Neural cell (in vitro differentiated cells): Measurements from ENCODE around the gene TMPRSS4. TPM values are rescaled to one million over a fixed set of nuclear protein-coding genes. Genes with fewer than 3 reads are reported as not detected.

ENCODE experiments used
- H2AFZ ChIP-seq: fragments of 200-600, 300-800 bp; sonication (generic), shearing (Covaris generic); 2 replicates; pipeline ENCODE4 v1.6.0; 2014; ENCODE audit warnings: low read depth, mild to moderate bottlenecking, antibody characterized with exemption, low read length, moderate library complexity
- H3F3A ChIP-seq: fragments of 200-600 bp; shearing (Covaris generic); 2 replicates; pipeline ENCODE4 v1.6.1; 2016; ENCODE audit warnings: mild to moderate bottlenecking, moderate library complexity, mixed read lengths, antibody characterized with exemption, low read length; ENCODE audit not compliant: insufficient read depth, poor library complexity, severe bottlenecking
- H3K27ac ChIP-seq: fragments of 200-600, 300-800 bp; sonication (generic), shearing (Covaris generic); 2 replicates; pipeline ENCODE4 v1.5.1; 2014; ENCODE audit warnings: mild to moderate bottlenecking, low read length, moderate library complexity
- H3K27me3 ChIP-seq: fragments of 300-800, 200-600 bp; sonication (generic), shearing (Covaris generic); 2 replicates; pipeline ENCODE4 v1.6.0; 2014; ENCODE audit warnings: mild to moderate bottlenecking, low read depth, low read length, moderate library complexity; ENCODE audit not compliant: insufficient read depth
- H3K36me3 ChIP-seq: fragments of 300-800, 200-600 bp; sonication (generic), shearing (Covaris generic); 2 replicates; pipeline ENCODE4 v1.5.1; 2014; ENCODE audit warnings: mild to moderate bottlenecking, antibody characterized with exemption, low read length, moderate library complexity; ENCODE audit not compliant: insufficient read depth
- H3K4me2 ChIP-seq: fragments of 300-800, 200-600 bp; sonication (generic), shearing (Covaris generic); 2 replicates; pipeline ENCODE4 v1.6.0; 2014; ENCODE audit warnings: mild to moderate bottlenecking, low read length
- H3K4me3 ChIP-seq: fragments of 300-800, 200-600 bp; sonication (generic), shearing (Covaris generic); 2 replicates; pipeline ENCODE4 v1.5.1; 2014; ENCODE audit warnings: mild to moderate bottlenecking, low read length, moderate library complexity
- H3K79me2 ChIP-seq: fragments of 200-600 bp; shearing (Covaris generic); replicated peaks from 2 replicates; pipeline ENCODE4 v1.6.0; 2014; ENCODE audit warnings: mild to moderate bottlenecking, low read length, moderate library complexity; ENCODE audit not compliant: insufficient read depth
- H3K9ac ChIP-seq: fragments of 300-800, 200-600 bp; sonication (generic), shearing (Covaris generic); 2 replicates; pipeline ENCODE4 v1.6.1; 2016; ENCODE audit warnings: mild to moderate bottlenecking, low read length, mixed read lengths
- H3K9me2 ChIP-seq: fragments of 200-600 bp; shearing (Covaris generic); 2 replicates; pipeline ENCODE4 v1.6.1; 2016; ENCODE audit warnings: mild to moderate bottlenecking, low read length, mixed read lengths; ENCODE audit not compliant: insufficient read depth
- H3K9me3 ChIP-seq: fragments of 200-600, 300-800 bp; sonication (generic), shearing (Covaris generic); 2 replicates; pipeline ENCODE4 v1.6.1; 2016; ENCODE audit warnings: mild to moderate bottlenecking, mixed run types, low read length, moderate library complexity, mixed read lengths
- H4K20me1 ChIP-seq: fragments of 200-600 bp; shearing (Covaris generic); 2 replicates; pipeline ENCODE4 v1.6.1; 2016; ENCODE audit warnings: mild to moderate bottlenecking, mixed run types; ENCODE audit not compliant: insufficient read depth
- EP300 ChIP-seq: fragments of 450-650 bp; conservative IDR thresholded peaks from 2 replicates; pipeline ENCODE4 v1.6.1; 2014; ENCODE audit warnings: antibody characterized with exemption, mild to moderate bottlenecking, moderate library complexity; ENCODE audit not compliant: poor library complexity, severe bottlenecking
- EZH2 ChIP-seq: fragments of 200-600, 300-800 bp; shearing (Covaris generic), sonication (generic); IDR thresholded peaks from 2 replicates; pipeline ENCODE4 v1.6.1; 2014; ENCODE audit warnings: antibody characterized with exemption, low read length, borderline replicate concordance, mild to moderate bottlenecking; ENCODE audit not compliant: insufficient read depth, poor library complexity, severe bottlenecking
- MXI1 ChIP-seq: fragments of 450-650 bp; conservative IDR thresholded peaks from 2 replicates; pipeline ENCODE4 v1.6.1; 2014; ENCODE audit warnings: antibody characterized with exemption, mild to moderate bottlenecking; ENCODE audit not compliant: poor library complexity, severe bottlenecking
- POLR2AphosphoS5 ChIP-seq: IDR thresholded peaks from 2 replicates; pipeline ENCODE4 v1.6.1; 2012
- RAD21 ChIP-seq: fragments of 450-650 bp; conservative IDR thresholded peaks from 2 replicates; pipeline ENCODE4 v1.6.1; 2014; ENCODE audit warnings: antibody characterized with exemption, mild to moderate bottlenecking, moderate library complexity
- SMC3 ChIP-seq: fragments of 450-650 bp; conservative IDR thresholded peaks from 2 replicates; pipeline ENCODE4 v1.6.1; 2014; ENCODE audit warnings: antibody characterized with exemption, mild to moderate bottlenecking, moderate library complexity; ENCODE audit not compliant: poor library complexity
- TAF1 ChIP-seq: IDR thresholded peaks from 2 replicates; pipeline ENCODE4 v1.6.1; 2012; ENCODE audit warnings: low read depth
- polyA plus RNA-seq: library from polyadenylated mRNA; depleted of rRNA; stranded (reverse); fragments of >200 nt; gene quantifications from 2 replicates; pipeline ENCODE4 v1.2.3, GENCODE V29; 2014
- TF ChIP-seq, protein P1 (sequence below): fragments of 450-650 bp; IDR thresholded peaks from 2 replicates; pipeline ENCODE4 v1.5.1; 2014; ENCODE audit warnings: antibody characterized with exemption, mild to moderate bottlenecking, moderate library complexity; ENCODE audit not compliant: poor library complexity, severe bottlenecking
- TF ChIP-seq, protein P2 (sequence below): IDR thresholded peaks from 2 replicates; pipeline ENCODE4 v1.6.1; 2012; ENCODE audit warnings: borderline replicate concordance

Gene TMPRSS4
- polyA plus RNA-seq, 1 donor from 2014 or later: not detected

DNA sequence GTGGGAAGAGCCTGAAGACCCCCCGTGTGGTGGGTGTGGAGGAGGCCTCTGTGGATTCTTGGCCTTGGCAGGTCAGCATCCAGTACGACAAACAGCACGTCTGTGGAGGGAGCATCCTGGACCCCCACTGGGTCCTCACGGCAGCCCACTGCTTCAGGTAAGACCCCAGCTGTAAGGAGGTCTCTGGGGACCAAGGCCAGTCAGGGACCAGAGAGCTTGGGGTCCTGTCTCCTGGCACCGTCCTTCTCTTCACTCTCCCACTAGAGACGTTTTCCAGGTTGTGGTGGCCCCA lies 34.8 kb downstream of the TMPRSS4 start:
- H3K9ac ChIP-seq: no peak overlapping the region
- H4K20me1 ChIP-seq: no peaks in the 10 kb centered on the region
- H2AFZ ChIP-seq: no peak overlapping the region
- no peak overlapping the region for H3K27ac ChIP-seq
- no peak overlapping the region for H3K4me3 ChIP-seq
- no peaks in the 10 kb centered on the region for H3K79me2 ChIP-seq
- TF ChIP-seq EP300 (no peak), MXI1 (no peak), RAD21 (no peak), POLR2AphosphoS5 (no peak), SMC3 (no peak), EZH2 (no peak), TAF1 (no peak)
- TF ChIP-seq, protein P1, sequence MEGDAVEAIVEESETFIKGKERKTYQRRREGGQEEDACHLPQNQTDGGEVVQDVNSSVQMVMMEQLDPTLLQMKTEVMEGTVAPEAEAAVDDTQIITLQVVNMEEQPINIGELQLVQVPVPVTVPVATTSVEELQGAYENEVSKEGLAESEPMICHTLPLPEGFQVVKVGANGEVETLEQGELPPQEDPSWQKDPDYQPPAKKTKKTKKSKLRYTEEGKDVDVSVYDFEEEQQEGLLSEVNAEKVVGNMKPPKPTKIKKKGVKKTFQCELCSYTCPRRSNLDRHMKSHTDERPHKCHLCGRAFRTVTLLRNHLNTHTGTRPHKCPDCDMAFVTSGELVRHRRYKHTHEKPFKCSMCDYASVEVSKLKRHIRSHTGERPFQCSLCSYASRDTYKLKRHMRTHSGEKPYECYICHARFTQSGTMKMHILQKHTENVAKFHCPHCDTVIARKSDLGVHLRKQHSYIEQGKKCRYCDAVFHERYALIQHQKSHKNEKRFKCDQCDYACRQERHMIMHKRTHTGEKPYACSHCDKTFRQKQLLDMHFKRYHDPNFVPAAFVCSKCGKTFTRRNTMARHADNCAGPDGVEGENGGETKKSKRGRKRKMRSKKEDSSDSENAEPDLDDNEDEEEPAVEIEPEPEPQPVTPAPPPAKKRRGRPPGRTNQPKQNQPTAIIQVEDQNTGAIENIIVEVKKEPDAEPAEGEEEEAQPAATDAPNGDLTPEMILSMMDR: no peak
- TF ChIP-seq, protein P2, sequence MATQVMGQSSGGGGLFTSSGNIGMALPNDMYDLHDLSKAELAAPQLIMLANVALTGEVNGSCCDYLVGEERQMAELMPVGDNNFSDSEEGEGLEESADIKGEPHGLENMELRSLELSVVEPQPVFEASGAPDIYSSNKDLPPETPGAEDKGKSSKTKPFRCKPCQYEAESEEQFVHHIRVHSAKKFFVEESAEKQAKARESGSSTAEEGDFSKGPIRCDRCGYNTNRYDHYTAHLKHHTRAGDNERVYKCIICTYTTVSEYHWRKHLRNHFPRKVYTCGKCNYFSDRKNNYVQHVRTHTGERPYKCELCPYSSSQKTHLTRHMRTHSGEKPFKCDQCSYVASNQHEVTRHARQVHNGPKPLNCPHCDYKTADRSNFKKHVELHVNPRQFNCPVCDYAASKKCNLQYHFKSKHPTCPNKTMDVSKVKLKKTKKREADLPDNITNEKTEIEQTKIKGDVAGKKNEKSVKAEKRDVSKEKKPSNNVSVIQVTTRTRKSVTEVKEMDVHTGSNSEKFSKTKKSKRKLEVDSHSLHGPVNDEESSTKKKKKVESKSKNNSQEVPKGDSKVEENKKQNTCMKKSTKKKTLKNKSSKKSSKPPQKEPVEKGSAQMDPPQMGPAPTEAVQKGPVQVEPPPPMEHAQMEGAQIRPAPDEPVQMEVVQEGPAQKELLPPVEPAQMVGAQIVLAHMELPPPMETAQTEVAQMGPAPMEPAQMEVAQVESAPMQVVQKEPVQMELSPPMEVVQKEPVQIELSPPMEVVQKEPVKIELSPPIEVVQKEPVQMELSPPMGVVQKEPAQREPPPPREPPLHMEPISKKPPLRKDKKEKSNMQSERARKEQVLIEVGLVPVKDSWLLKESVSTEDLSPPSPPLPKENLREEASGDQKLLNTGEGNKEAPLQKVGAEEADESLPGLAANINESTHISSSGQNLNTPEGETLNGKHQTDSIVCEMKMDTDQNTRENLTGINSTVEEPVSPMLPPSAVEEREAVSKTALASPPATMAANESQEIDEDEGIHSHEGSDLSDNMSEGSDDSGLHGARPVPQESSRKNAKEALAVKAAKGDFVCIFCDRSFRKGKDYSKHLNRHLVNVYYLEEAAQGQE: no peak
- no peaks in the 10 kb centered on the region for H3K9me2 ChIP-seq
- no peaks in the 10 kb centered on the region for H3K9me3 ChIP-seq
- no peaks in the 10 kb centered on the region for H3K36me3 ChIP-seq
- no peak overlapping the region for H3K4me2 ChIP-seq
- no peaks in the 10 kb centered on the region for H3F3A ChIP-seq
- no peaks in the 10 kb centered on the region for H3K27me3 ChIP-seq

DNA sequence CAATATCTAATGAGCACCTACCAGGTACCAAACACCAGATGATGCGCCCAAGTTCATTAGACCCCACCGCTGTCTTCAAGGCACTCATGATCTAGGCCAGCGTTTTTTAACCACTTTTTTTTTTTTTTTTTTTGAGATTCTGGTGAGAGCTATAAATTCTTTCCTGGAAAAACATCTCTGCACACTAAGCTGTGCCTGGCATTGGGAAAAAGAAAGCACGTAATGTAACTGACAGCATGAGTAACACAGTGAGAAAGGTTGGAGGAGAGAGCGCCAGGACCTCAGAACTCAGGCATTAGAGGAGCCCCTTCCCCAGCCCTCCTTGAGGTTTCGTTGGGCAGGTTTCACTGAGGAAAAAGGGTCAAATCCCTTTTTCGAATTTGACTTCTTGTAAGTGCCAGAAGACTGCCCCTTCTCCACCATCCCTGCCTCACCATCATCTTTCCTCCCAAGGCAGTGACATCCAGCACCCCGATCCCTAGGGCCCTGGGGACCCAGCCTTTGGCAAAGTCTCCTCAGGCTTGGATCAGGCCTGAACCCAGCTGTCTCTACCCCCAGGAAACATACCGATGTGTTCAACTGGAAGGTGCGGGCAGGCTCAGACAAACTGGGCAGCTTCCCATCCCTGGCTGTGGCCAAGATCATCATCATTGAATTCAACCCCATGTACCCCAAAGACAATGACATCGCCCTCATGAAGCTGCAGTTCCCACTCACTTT lies 36.0 kb downstream of the TMPRSS4 start:
- Histone ChIP-seq H2AFZ (no peak overlapping the region), H3K36me3 (no peaks in the 10 kb centered on the region), H3K4me3 (no peak overlapping the region), H3K9ac (no peak overlapping the region), H3F3A (no peaks in the 10 kb centered on the region), H4K20me1 (no peaks in the 10 kb centered on the region), H3K27me3 (no peaks in the 10 kb centered on the region), H3K4me2 (no peak overlapping the region), H3K79me2 (no peaks in the 10 kb centered on the region), H3K9me3 (no peaks in the 10 kb centered on the region), H3K27ac (no peak overlapping the region), H3K9me2 (no peaks in the 10 kb centered on the region)
- TF ChIP-seq, protein P1: no peak
- TF ChIP-seq, protein P2: no peak
- no peak for TF ChIP-seq EZH2
- no peak for TF ChIP-seq SMC3
- TF ChIP-seq EP300: no peak
- no peak for TF ChIP-seq RAD21
- TF ChIP-seq POLR2AphosphoS5: no peak
- TF ChIP-seq MXI1: no peak
- no peak for TF ChIP-seq TAF1
